HCT116 (cell line): ENCODE results near the gene CACNA2D3. TPM values are rescaled to one million over a fixed set of nuclear protein-coding genes. Genes with fewer than 3 reads are reported as not detected.

ENCODE experiments used
- ATAC-seq: fragments of 200-7000 bp; cut with Tn5 transposase; 2 replicates; pipeline ENCODE4 v1.9.1; 2020; ENCODE audit warnings: mild to moderate bottlenecking, moderate library complexity
- BruUV-seq: library from RNA; stranded (reverse); fragments of 400-500 nt; replicated peaks from 2 replicates; lab custom pipeline; 2021; lab: Mats Ljungman, UMichigan
- CTCF ChIA-PET: fragments of 300-600 bp; sonication (Branson Sonifier 250); formaldehyde crosslinking; loops from one replicate; lab custom pipeline; 2021; ENCODE audit warnings: antibody characterized with exemption; lab: Charles Lee
- POLR2A ChIA-PET: fragments of 300-600, 350-600 bp; sonication (Branson Sonifier 250); formaldehyde crosslinking; loops from one replicate; lab custom pipeline; 2021; ENCODE audit warnings: antibody characterized with exemption; lab: Charles Lee
- RAD21 ChIA-PET, 2 experiments: fragments of 300-600 bp; sonication (Branson Sonifier 250); formaldehyde crosslinking; loops; one replicate each; lab custom pipeline; 2023; ENCODE audit warnings: low total read pairs in 2 of 2; ENCODE audit not compliant: uncharacterized antibody in 2 of 2, unreplicated experiment in 2 of 2, low non-redundant PET in 1 of 2; lab: Charles Lee
- DNase-seq: peaks from one replicate; pipeline ENCODE4 v3.0.0-alpha.2; 2010; ENCODE audit warnings: low read depth, low spot score
- H2AFZ ChIP-seq: fragments of 200-600 bp; shearing (Covaris generic), sonication (generic); 2 replicates; pipeline ENCODE4 v1.6.1; 2017; ENCODE audit warnings: low read depth, mixed run types, mixed read lengths, antibody characterized with exemption, low read length; ENCODE audit not compliant: poor library complexity, severe bottlenecking
- H3K27ac ChIP-seq: 2 replicates; pipeline ENCODE4 v1.5.1; 2012; ENCODE audit warnings: low read depth, low read length
- H3K27me3 ChIP-seq: fragments of 200-600 bp; sonication (generic); 2 replicates; pipeline ENCODE4 v1.6.1; 2016; ENCODE audit warnings: mixed run types, low read length, mixed read lengths; ENCODE audit not compliant: insufficient read depth
- H3K36me3 ChIP-seq, 2 experiments: fragments of 200-500 bp in 1 of 2; fragments of 200-600 bp in 1 of 2; sonication (Bioruptor generic) in 1 of 2; sonication (generic) in 1 of 2; 2 replicates each; pipeline versions ENCODE4 v1.5.1 to v1.6.1; 2014 to 2016; ENCODE audit warnings: low read length in 2 of 2, inconsistent platforms in 1 of 2, mixed read lengths in 1 of 2, mixed run types in 1 of 2; ENCODE audit not compliant: insufficient read depth in 2 of 2, control insufficient read depth in 1 of 2
- H3K4me1 ChIP-seq, 2 experiments: fragments of 200-600 bp in 1 of 2; sonication (generic) in 1 of 2; 2 replicates each; pipeline versions ENCODE4 v1.5.1 to v1.6.1; 2012 to 2017; ENCODE audit warnings: low read length in 2 of 2, inconsistent platforms in 1 of 2, mild to moderate bottlenecking in 1 of 2, mixed read lengths in 1 of 2, mixed run types in 1 of 2, moderate library complexity in 1 of 2; ENCODE audit not compliant: insufficient read depth in 2 of 2, control insufficient read depth in 1 of 2
- H3K4me2 ChIP-seq: fragments of 200-600 bp; sonication (generic); 2 replicates; pipeline ENCODE4 v1.6.1; 2017; ENCODE audit warnings: mixed run types, low read length, mixed read lengths
- H3K4me3 ChIP-seq, 2 experiments: fragments of 200-600 bp in 1 of 2; sonication (generic) in 1 of 2; replicated peaks in 1 of 2; 2 replicates each; pipeline ENCODE4 v1.5.1; 2011 to 2016; ENCODE audit warnings: low read length in 2 of 2, control low read depth in 1 of 2, low read depth in 1 of 2, mild to moderate bottlenecking in 1 of 2, mixed read lengths in 1 of 2, mixed run types in 1 of 2
- H3K79me2 ChIP-seq: fragments of 200-600 bp; sonication (generic); 2 replicates; pipeline ENCODE4 v1.6.1; 2017; ENCODE audit warnings: mild to moderate bottlenecking, mixed run types, low read length, moderate library complexity, mixed read lengths; ENCODE audit not compliant: insufficient read depth
- H3K9ac ChIP-seq: fragments of 200-600 bp; sonication (generic); 2 replicates; pipeline ENCODE4 v1.6.1; 2016; ENCODE audit warnings: low read length, mixed read lengths
- H3K9me2 ChIP-seq: fragments of 200-600 bp; sonication (generic), shearing (Covaris generic); 2 replicates; pipeline ENCODE4 v1.6.1; 2017; ENCODE audit warnings: mixed run types, mild to moderate bottlenecking, moderate library complexity; ENCODE audit not compliant: insufficient read depth
- H3K9me3 ChIP-seq, 2 experiments: fragments of 200-500 bp in 1 of 2; fragments of 200-600 bp in 1 of 2; sonication (Bioruptor generic) in 1 of 2; sonication (generic) in 1 of 2; 2 replicates each; pipeline ENCODE4 v1.6.1; 2014 to 2017; ENCODE audit warnings: low read length in 2 of 2, mixed read lengths in 2 of 2, inconsistent platforms in 1 of 2, low read depth in 1 of 2, mild to moderate bottlenecking in 1 of 2, mixed run types in 1 of 2, moderate library complexity in 1 of 2; ENCODE audit not compliant: control insufficient read depth in 1 of 2, insufficient read depth in 1 of 2
- H4K20me1 ChIP-seq: fragments of 200-600 bp; sonication (generic), shearing (Covaris generic); 2 replicates; pipeline ENCODE4 v1.6.1; 2017; ENCODE audit warnings: mixed run types, mild to moderate bottlenecking, moderate library complexity; ENCODE audit not compliant: insufficient read depth
- CBX3 ChIP-seq: IDR thresholded peaks from 2 replicates; pipeline ENCODE4 v1.6.1; 2012; ENCODE audit warnings: low read depth
- CEBPB ChIP-seq: IDR thresholded peaks from 2 replicates; pipeline ENCODE4 v1.6.1; 2012; ENCODE audit warnings: low read depth
- CTCF ChIP-seq, 3 experiments: fragments of 200-600 bp in 1 of 3; sonication (generic) in 1 of 3; IDR thresholded peaks in 2 of 3; conservative IDR thresholded peaks in 1 of 3; 2 replicates each; pipeline ENCODE4 v1.5.1; 2012 to 2017; ENCODE audit warnings: low read depth in 2 of 3, low read length in 2 of 3, antibody characterized with exemption in 1 of 3, borderline replicate concordance in 1 of 3, control low read depth in 1 of 3, mild to moderate bottlenecking in 1 of 3, mixed read lengths in 1 of 3, mixed run types in 1 of 3, moderate library complexity in 1 of 3; ENCODE audit not compliant: insufficient read depth in 1 of 3
- ELF1 ChIP-seq: IDR thresholded peaks from 2 replicates; pipeline ENCODE4 v1.6.1; 2012; ENCODE audit warnings: low read depth, borderline replicate concordance
- EZH2 ChIP-seq: fragments of 200-600 bp; sonication (generic); IDR thresholded peaks from 2 replicates; pipeline ENCODE4 v1.6.1; 2017; ENCODE audit warnings: antibody characterized with exemption, mixed run types
- EZH2phosphoT487 ChIP-seq: fragments of 200-600 bp; IDR thresholded peaks from 2 replicates; pipeline ENCODE4 v1.6.1; 2018; ENCODE audit warnings: antibody characterized with exemption, borderline replicate concordance
- FOSL1 ChIP-seq: IDR thresholded peaks from 2 replicates; pipeline ENCODE4 v1.6.1; 2012; ENCODE audit warnings: low read depth
- JUND ChIP-seq: IDR thresholded peaks from 2 replicates; pipeline ENCODE4 v1.6.1; 2012
- MAX ChIP-seq: IDR thresholded peaks from 2 replicates; pipeline ENCODE4 v1.6.1; 2012
- POLR2A ChIP-seq: IDR thresholded peaks from 2 replicates; pipeline ENCODE4 v1.7.0; 2011; ENCODE audit warnings: borderline replicate concordance; ENCODE audit not compliant: insufficient read depth, insufficient read length; ENCODE audit errors: extremely low read depth
- RAD21 ChIP-seq: IDR thresholded peaks from 2 replicates; pipeline ENCODE4 v1.6.1; 2012; ENCODE audit warnings: low read depth, mild to moderate bottlenecking
- SIN3A ChIP-seq: IDR thresholded peaks from 2 replicates; pipeline ENCODE4 v1.6.1; 2012; ENCODE audit warnings: low read depth
- SP1 ChIP-seq: IDR thresholded peaks from 2 replicates; pipeline ENCODE4 v1.6.1; 2012; ENCODE audit warnings: low read depth
- SRF ChIP-seq: IDR thresholded peaks from 2 replicates; pipeline ENCODE4 v1.6.1; 2012; ENCODE audit warnings: low read depth
- TCF7L2 ChIP-seq: IDR thresholded peaks from 2 replicates; pipeline ENCODE4 v1.7.0; 2011; ENCODE audit warnings: borderline replicate concordance, inconsistent platforms; ENCODE audit not compliant: insufficient read depth, insufficient read length; ENCODE audit errors: extremely low read depth
- YY1 ChIP-seq: IDR thresholded peaks from 2 replicates; pipeline ENCODE4 v1.6.1; 2011; ENCODE audit warnings: low read length, low read depth, moderate library complexity, mild to moderate bottlenecking; ENCODE audit not compliant: insufficient replicate concordance; ENCODE audit errors: extremely low read depth
- ZFX ChIP-seq: fragments of 450-650 bp; IDR thresholded peaks from 2 replicates; pipeline ENCODE4 v1.6.1; 2017
- ZNF274 ChIP-seq: fragments of 200-500 bp; sonication (Bioruptor generic); IDR thresholded peaks from 2 replicates; pipeline ENCODE4 v1.6.1; 2014; ENCODE audit warnings: mild to moderate bottlenecking, low read depth, low read length, inconsistent platforms
- intact Hi-C: fragments of 100-400 bp; cut with micrococcal nuclease; formaldehyde crosslinking; loops from 2 replicates; pipeline ENCODE4 v1.10.0; 2022
- total RNA-seq: library from RNA; stranded (reverse); gene quantifications from one replicate; pipeline ENCODE4 v1.2.1, GENCODE V29; 2021; ENCODE audit not compliant: unreplicated experiment
- TF ChIP-seq, protein P1 (sequence below): IDR thresholded peaks from 2 replicates; pipeline ENCODE4 v1.6.1; 2012; ENCODE audit warnings: low read depth
- TF ChIP-seq, protein P2 (sequence below): IDR thresholded peaks from 2 replicates; pipeline ENCODE4 v1.6.1; 2012

Gene CACNA2D3
- total RNA-seq, 1 experiment from 2014 or later, result 0.20 TPM

DNA sequence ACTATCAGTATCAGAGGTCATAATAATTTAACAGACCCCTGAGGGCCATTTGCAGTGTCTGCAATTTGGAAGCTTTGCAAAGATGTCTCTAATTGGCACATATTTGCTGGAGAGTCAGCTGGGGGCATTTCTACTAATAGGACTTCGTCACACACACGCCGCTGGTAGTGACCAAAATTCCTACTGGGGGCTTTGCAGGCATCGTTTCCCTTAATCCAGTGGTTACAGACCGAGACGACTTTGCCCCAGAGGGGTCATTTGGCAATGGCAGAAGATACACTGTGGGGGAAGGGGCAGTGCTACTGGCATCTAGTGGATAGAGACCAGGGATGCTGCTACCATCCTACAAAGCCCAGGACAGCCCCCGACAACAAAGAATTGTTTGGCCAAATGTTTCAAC, 956.5 kb downstream of the CACNA2D3 start:
- no peak overlapping the region for H2AFZ ChIP-seq
- H3K4me1 ChIP-seq, result no peaks in the 10 kb centered on the region
- no peak overlapping the region for H3K9ac ChIP-seq
- ChIA-PET POLR2A (no interaction called here), CTCF (no interaction called here), RAD21 (no interaction called here)
- H3K9me2 ChIP-seq, result no peaks in the 10 kb centered on the region
- no peak overlapping the region for H3K27ac ChIP-seq
- peaks cover 0 to 9% of the 10 kb centered on the region in 2 experiments; a peak in 1 of 4 replicates for H3K9me3 ChIP-seq
- TF ChIP-seq CEBPB (no peak), ELF1 (no peak), JUND (no peak), ZNF274 (no peak), MAX (no peak), ZFX (no peak), EZH2 (no peak), RAD21 (no peak), CTCF (IDR thresholded peaks at IDR 0.05 in 2 of 3, conservative IDR thresholded peaks at IDR 0.05 in 1 of 3; ENCODE audit: borderline replicate concordance in 1 of 3, insufficient read depth in 1 of 3, low read depth in 2 of 3, low read length in 2 of 3) (no peak), TCF7L2 (no peak), SRF (no peak), FOSL1 (no peak), EZH2phosphoT487 (no peak), POLR2A (no peak), YY1 (no peak), SIN3A (no peak), CBX3 (no peak), SP1 (no peak)
- TF ChIP-seq, protein P1, sequence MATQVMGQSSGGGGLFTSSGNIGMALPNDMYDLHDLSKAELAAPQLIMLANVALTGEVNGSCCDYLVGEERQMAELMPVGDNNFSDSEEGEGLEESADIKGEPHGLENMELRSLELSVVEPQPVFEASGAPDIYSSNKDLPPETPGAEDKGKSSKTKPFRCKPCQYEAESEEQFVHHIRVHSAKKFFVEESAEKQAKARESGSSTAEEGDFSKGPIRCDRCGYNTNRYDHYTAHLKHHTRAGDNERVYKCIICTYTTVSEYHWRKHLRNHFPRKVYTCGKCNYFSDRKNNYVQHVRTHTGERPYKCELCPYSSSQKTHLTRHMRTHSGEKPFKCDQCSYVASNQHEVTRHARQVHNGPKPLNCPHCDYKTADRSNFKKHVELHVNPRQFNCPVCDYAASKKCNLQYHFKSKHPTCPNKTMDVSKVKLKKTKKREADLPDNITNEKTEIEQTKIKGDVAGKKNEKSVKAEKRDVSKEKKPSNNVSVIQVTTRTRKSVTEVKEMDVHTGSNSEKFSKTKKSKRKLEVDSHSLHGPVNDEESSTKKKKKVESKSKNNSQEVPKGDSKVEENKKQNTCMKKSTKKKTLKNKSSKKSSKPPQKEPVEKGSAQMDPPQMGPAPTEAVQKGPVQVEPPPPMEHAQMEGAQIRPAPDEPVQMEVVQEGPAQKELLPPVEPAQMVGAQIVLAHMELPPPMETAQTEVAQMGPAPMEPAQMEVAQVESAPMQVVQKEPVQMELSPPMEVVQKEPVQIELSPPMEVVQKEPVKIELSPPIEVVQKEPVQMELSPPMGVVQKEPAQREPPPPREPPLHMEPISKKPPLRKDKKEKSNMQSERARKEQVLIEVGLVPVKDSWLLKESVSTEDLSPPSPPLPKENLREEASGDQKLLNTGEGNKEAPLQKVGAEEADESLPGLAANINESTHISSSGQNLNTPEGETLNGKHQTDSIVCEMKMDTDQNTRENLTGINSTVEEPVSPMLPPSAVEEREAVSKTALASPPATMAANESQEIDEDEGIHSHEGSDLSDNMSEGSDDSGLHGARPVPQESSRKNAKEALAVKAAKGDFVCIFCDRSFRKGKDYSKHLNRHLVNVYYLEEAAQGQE, result no peak
- TF ChIP-seq, protein P2, sequence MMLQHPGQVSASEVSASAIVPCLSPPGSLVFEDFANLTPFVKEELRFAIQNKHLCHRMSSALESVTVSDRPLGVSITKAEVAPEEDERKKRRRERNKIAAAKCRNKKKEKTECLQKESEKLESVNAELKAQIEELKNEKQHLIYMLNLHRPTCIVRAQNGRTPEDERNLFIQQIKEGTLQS, result no peak
- intact Hi-C loops, result no loop called here
- no peaks in the 10 kb centered on the region for H3K36me3 ChIP-seq
- no peaks in the 10 kb centered on the region for H3K27me3 ChIP-seq
- no TSS peak for BruUV-seq
- ATAC-seq, result no peak
- no peak for DNase-seq
- H3K79me2 ChIP-seq, result no peaks in the 10 kb centered on the region
- H4K20me1 ChIP-seq, result no peaks in the 10 kb centered on the region
- no peak overlapping the region for H3K4me3 ChIP-seq
- no peak overlapping the region for H3K4me2 ChIP-seq
